NT2/D1 (cell line): ENCODE measurements around the gene BCLAF1.

Source experiments
- SUZ12 ChIP-seq: IDR thresholded peaks from 2 replicates; pipeline ENCODE4 v1.6.1; 2011; ENCODE audit not compliant: insufficient read length, insufficient read depth; ENCODE audit errors: extremely low read depth
- YY1 ChIP-seq: IDR thresholded peaks from 2 replicates; pipeline ENCODE4 v1.6.1; 2011; ENCODE audit not compliant: insufficient read length, insufficient read depth
- ZNF274 ChIP-seq: IDR thresholded peaks from 2 replicates; pipeline ENCODE4 v1.6.1; 2011; ENCODE audit warnings: mild to moderate bottlenecking, low read depth, low read length

GRCh38 chr6:136312975-136313374, 23.3 kb upstream of the BCLAF1 start:
- no peak for TF ChIP-seq YY1
- TF ChIP-seq ZNF274: no peak
- TF ChIP-seq SUZ12: no peak
